Gastrocnemius medialis (tissue), 4 donors: Measurements from ENCODE around the gene ELAVL4.

ENCODE experiments used
- CTCF ChIP-seq, 5 experiments: fragments of 450-650 bp in 3 of 5; fragments of 200-600 bp in 2 of 5; sonication (generic) in 2 of 5; IDR thresholded peaks in 4 of 5; conservative IDR thresholded peaks in 1 of 5; 1 replicate in 4 of 5; 2 replicates in 1 of 5; pipeline ENCODE4 v1.5.1; 2016 to 2019; ENCODE audit warnings: antibody characterized with exemption in 5 of 5, mild to moderate bottlenecking in 3 of 5, moderate library complexity in 3 of 5
- POLR2A ChIP-seq, 2 donors: fragments of 450-650 bp; IDR thresholded peaks; one replicate each; pipeline ENCODE4 v1.6.1; 2017; ENCODE audit warnings: antibody characterized with exemption in 2 of 2, mild to moderate bottlenecking in 2 of 2, moderate library complexity in 2 of 2

GRCh38 chr1:50183378-50184133 is 74.8 kb downstream of the ELAVL4 start:
- TF ChIP-seq CTCF (IDR thresholded peaks at IDR 0.05 in 4 of 5, conservative IDR thresholded peaks at IDR 0.05 in 1 of 5) = no peak
- no peak for TF ChIP-seq POLR2A (IDR thresholded peaks at IDR 0.05)
